ENCODE results near the gene MATR3.

GRCh38 chr5:139306197-139306596 is 12.7 kb downstream of the MATR3 start:
- no peak for TF ChIP-seq EP300 (IDR thresholded peaks at IDR 0.05)
- TF ChIP-seq, protein P1, sequence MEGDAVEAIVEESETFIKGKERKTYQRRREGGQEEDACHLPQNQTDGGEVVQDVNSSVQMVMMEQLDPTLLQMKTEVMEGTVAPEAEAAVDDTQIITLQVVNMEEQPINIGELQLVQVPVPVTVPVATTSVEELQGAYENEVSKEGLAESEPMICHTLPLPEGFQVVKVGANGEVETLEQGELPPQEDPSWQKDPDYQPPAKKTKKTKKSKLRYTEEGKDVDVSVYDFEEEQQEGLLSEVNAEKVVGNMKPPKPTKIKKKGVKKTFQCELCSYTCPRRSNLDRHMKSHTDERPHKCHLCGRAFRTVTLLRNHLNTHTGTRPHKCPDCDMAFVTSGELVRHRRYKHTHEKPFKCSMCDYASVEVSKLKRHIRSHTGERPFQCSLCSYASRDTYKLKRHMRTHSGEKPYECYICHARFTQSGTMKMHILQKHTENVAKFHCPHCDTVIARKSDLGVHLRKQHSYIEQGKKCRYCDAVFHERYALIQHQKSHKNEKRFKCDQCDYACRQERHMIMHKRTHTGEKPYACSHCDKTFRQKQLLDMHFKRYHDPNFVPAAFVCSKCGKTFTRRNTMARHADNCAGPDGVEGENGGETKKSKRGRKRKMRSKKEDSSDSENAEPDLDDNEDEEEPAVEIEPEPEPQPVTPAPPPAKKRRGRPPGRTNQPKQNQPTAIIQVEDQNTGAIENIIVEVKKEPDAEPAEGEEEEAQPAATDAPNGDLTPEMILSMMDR (IDR thresholded peaks at IDR 0.05) = no peak
